Neural cell (in vitro differentiated cells): ENCODE results near the gene CTSO. TPM values are rescaled to one million over a fixed set of nuclear protein-coding genes. Genes with fewer than 3 reads are reported as not detected.

Experiments used
- H2AFZ ChIP-seq: fragments of 200-600, 300-800 bp; sonication (generic), shearing (Covaris generic); 2 replicates; pipeline ENCODE4 v1.6.0; 2014; ENCODE audit warnings: low read depth, mild to moderate bottlenecking, antibody characterized with exemption, low read length, moderate library complexity
- H3F3A ChIP-seq: fragments of 200-600 bp; shearing (Covaris generic); 2 replicates; pipeline ENCODE4 v1.6.1; 2016; ENCODE audit warnings: mild to moderate bottlenecking, moderate library complexity, mixed read lengths, antibody characterized with exemption, low read length; ENCODE audit not compliant: insufficient read depth, poor library complexity, severe bottlenecking
- H3K27ac ChIP-seq: fragments of 200-600, 300-800 bp; sonication (generic), shearing (Covaris generic); 2 replicates; pipeline ENCODE4 v1.5.1; 2014; ENCODE audit warnings: mild to moderate bottlenecking, low read length, moderate library complexity
- H3K27me3 ChIP-seq: fragments of 300-800, 200-600 bp; sonication (generic), shearing (Covaris generic); 2 replicates; pipeline ENCODE4 v1.6.0; 2014; ENCODE audit warnings: mild to moderate bottlenecking, low read depth, low read length, moderate library complexity; ENCODE audit not compliant: insufficient read depth
- H3K36me3 ChIP-seq: fragments of 300-800, 200-600 bp; sonication (generic), shearing (Covaris generic); 2 replicates; pipeline ENCODE4 v1.5.1; 2014; ENCODE audit warnings: mild to moderate bottlenecking, antibody characterized with exemption, low read length, moderate library complexity; ENCODE audit not compliant: insufficient read depth
- H3K4me2 ChIP-seq: fragments of 300-800, 200-600 bp; sonication (generic), shearing (Covaris generic); 2 replicates; pipeline ENCODE4 v1.6.0; 2014; ENCODE audit warnings: mild to moderate bottlenecking, low read length
- H3K4me3 ChIP-seq: fragments of 300-800, 200-600 bp; sonication (generic), shearing (Covaris generic); 2 replicates; pipeline ENCODE4 v1.5.1; 2014; ENCODE audit warnings: mild to moderate bottlenecking, low read length, moderate library complexity
- H3K79me2 ChIP-seq: fragments of 200-600 bp; shearing (Covaris generic); replicated peaks from 2 replicates; pipeline ENCODE4 v1.6.0; 2014; ENCODE audit warnings: mild to moderate bottlenecking, low read length, moderate library complexity; ENCODE audit not compliant: insufficient read depth
- H3K9ac ChIP-seq: fragments of 300-800, 200-600 bp; sonication (generic), shearing (Covaris generic); 2 replicates; pipeline ENCODE4 v1.6.1; 2016; ENCODE audit warnings: mild to moderate bottlenecking, low read length, mixed read lengths
- H3K9me2 ChIP-seq: fragments of 200-600 bp; shearing (Covaris generic); 2 replicates; pipeline ENCODE4 v1.6.1; 2016; ENCODE audit warnings: mild to moderate bottlenecking, low read length, mixed read lengths; ENCODE audit not compliant: insufficient read depth
- H3K9me3 ChIP-seq: fragments of 200-600, 300-800 bp; sonication (generic), shearing (Covaris generic); 2 replicates; pipeline ENCODE4 v1.6.1; 2016; ENCODE audit warnings: mild to moderate bottlenecking, mixed run types, low read length, moderate library complexity, mixed read lengths
- H4K20me1 ChIP-seq: fragments of 200-600 bp; shearing (Covaris generic); 2 replicates; pipeline ENCODE4 v1.6.1; 2016; ENCODE audit warnings: mild to moderate bottlenecking, mixed run types; ENCODE audit not compliant: insufficient read depth
- EP300 ChIP-seq: fragments of 450-650 bp; conservative IDR thresholded peaks from 2 replicates; pipeline ENCODE4 v1.6.1; 2014; ENCODE audit warnings: antibody characterized with exemption, mild to moderate bottlenecking, moderate library complexity; ENCODE audit not compliant: poor library complexity, severe bottlenecking
- EZH2 ChIP-seq: fragments of 200-600, 300-800 bp; shearing (Covaris generic), sonication (generic); IDR thresholded peaks from 2 replicates; pipeline ENCODE4 v1.6.1; 2014; ENCODE audit warnings: antibody characterized with exemption, low read length, borderline replicate concordance, mild to moderate bottlenecking; ENCODE audit not compliant: insufficient read depth, poor library complexity, severe bottlenecking
- POLR2AphosphoS5 ChIP-seq: IDR thresholded peaks from 2 replicates; pipeline ENCODE4 v1.6.1; 2012
- RAD21 ChIP-seq: fragments of 450-650 bp; conservative IDR thresholded peaks from 2 replicates; pipeline ENCODE4 v1.6.1; 2014; ENCODE audit warnings: antibody characterized with exemption, mild to moderate bottlenecking, moderate library complexity
- SMC3 ChIP-seq: fragments of 450-650 bp; conservative IDR thresholded peaks from 2 replicates; pipeline ENCODE4 v1.6.1; 2014; ENCODE audit warnings: antibody characterized with exemption, mild to moderate bottlenecking, moderate library complexity; ENCODE audit not compliant: poor library complexity
- TAF1 ChIP-seq: IDR thresholded peaks from 2 replicates; pipeline ENCODE4 v1.6.1; 2012; ENCODE audit warnings: low read depth
- polyA plus RNA-seq: library from polyadenylated mRNA; depleted of rRNA; stranded (reverse); fragments of >200 nt; gene quantifications from 2 replicates; pipeline ENCODE4 v1.2.3, GENCODE V29; 2014
- TF ChIP-seq, protein P1 (sequence below): fragments of 450-650 bp; IDR thresholded peaks from 2 replicates; pipeline ENCODE4 v1.5.1; 2014; ENCODE audit warnings: antibody characterized with exemption, mild to moderate bottlenecking, moderate library complexity; ENCODE audit not compliant: poor library complexity, severe bottlenecking
- TF ChIP-seq, protein P2 (sequence below): IDR thresholded peaks from 2 replicates; pipeline ENCODE4 v1.6.1; 2012; ENCODE audit warnings: borderline replicate concordance

CTSO gene
- polyA plus RNA-seq, 1 donor from 2014 or later = 0.16 TPM

DNA sequence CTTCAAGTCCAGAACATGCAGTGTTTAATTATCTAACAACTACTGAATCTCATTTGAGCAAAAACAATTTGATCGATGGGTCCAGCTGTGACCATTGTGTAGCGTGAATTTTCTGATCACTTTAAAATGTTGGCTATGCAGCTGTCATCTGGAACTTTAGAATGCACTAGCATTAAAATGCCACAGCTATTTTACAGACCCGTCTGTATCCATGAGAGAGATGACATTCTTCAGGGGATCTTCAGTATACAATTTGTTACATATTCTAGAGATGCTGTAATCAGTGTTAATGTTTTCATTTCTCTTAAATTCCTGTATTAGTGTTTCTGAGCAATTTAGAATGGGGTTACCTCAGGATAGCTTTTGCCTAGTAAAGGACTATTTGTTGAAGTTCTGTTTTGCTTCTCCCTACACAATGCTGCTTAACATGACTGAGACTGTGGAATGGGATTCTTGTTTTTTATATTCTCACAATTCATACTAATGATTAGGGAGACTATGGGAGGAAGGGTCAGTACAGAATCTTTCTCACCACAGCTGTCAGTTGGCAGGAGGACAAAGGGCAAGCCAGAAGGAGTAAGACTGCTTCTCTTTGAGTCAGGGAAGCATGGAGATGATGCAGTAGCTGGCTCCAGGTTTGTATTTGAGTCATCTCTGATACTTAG lies 13.2 kb upstream of the CTSO start:
- Histone ChIP-seq H3K27me3 (no peaks in the 10 kb centered on the region), H3F3A (peaks cover 10% of the 10 kb centered on the region), H2AFZ (no peak overlapping the region), H3K9me3 (no peaks in the 10 kb centered on the region), H3K36me3 (no peaks in the 10 kb centered on the region), H3K9me2 (no peaks in the 10 kb centered on the region), H3K4me3 (no peak overlapping the region), H3K9ac (peak overlapping the region; percentile 15), H3K27ac (peak overlapping the region; percentile 69), H4K20me1 (no peaks in the 10 kb centered on the region), H3K79me2 (no peaks in the 10 kb centered on the region), H3K4me2 (peak overlapping the region; percentile 13)
- TF ChIP-seq EP300 (peak; percentile 45), EZH2 (no peak)

DNA sequence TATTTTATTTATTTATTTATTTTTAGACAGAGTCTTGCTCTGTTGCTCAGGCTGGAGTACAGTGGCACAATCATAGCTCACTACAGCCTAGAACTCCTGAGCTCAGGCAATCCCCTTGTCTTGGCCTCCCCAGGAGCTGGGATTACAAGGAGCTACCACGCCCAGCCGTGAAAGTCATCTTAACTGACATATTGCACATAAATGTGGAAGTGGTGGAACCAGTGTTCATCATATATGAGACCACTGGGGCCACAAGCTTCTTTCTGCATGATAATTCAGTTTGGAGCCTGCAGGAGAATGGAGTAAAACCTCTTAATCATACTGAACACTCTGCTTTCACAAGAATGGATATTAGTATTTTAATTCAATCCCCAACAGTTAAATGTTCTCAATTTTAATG lies 12.5 kb upstream of the CTSO start:
- Histone ChIP-seq H3K79me2 (no peaks in the 10 kb centered on the region), H3K9me3 (no peaks in the 10 kb centered on the region), H3K9me2 (no peaks in the 10 kb centered on the region), H3K9ac (no peak overlapping the region), H3F3A (peaks cover 6% of the 10 kb centered on the region), H3K36me3 (no peaks in the 10 kb centered on the region), H3K4me3 (no peak overlapping the region), H3K27me3 (no peaks in the 10 kb centered on the region), H3K4me2 (no peak overlapping the region), H3K27ac (peak overlapping the region; percentile 69), H4K20me1 (no peaks in the 10 kb centered on the region), H2AFZ (no peak overlapping the region)
- TF ChIP-seq POLR2AphosphoS5 (no peak), TAF1 (no peak), SMC3 (no peak), EP300 (no peak), EZH2 (no peak)
- TF ChIP-seq, protein P1, sequence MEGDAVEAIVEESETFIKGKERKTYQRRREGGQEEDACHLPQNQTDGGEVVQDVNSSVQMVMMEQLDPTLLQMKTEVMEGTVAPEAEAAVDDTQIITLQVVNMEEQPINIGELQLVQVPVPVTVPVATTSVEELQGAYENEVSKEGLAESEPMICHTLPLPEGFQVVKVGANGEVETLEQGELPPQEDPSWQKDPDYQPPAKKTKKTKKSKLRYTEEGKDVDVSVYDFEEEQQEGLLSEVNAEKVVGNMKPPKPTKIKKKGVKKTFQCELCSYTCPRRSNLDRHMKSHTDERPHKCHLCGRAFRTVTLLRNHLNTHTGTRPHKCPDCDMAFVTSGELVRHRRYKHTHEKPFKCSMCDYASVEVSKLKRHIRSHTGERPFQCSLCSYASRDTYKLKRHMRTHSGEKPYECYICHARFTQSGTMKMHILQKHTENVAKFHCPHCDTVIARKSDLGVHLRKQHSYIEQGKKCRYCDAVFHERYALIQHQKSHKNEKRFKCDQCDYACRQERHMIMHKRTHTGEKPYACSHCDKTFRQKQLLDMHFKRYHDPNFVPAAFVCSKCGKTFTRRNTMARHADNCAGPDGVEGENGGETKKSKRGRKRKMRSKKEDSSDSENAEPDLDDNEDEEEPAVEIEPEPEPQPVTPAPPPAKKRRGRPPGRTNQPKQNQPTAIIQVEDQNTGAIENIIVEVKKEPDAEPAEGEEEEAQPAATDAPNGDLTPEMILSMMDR = no peak

DNA sequence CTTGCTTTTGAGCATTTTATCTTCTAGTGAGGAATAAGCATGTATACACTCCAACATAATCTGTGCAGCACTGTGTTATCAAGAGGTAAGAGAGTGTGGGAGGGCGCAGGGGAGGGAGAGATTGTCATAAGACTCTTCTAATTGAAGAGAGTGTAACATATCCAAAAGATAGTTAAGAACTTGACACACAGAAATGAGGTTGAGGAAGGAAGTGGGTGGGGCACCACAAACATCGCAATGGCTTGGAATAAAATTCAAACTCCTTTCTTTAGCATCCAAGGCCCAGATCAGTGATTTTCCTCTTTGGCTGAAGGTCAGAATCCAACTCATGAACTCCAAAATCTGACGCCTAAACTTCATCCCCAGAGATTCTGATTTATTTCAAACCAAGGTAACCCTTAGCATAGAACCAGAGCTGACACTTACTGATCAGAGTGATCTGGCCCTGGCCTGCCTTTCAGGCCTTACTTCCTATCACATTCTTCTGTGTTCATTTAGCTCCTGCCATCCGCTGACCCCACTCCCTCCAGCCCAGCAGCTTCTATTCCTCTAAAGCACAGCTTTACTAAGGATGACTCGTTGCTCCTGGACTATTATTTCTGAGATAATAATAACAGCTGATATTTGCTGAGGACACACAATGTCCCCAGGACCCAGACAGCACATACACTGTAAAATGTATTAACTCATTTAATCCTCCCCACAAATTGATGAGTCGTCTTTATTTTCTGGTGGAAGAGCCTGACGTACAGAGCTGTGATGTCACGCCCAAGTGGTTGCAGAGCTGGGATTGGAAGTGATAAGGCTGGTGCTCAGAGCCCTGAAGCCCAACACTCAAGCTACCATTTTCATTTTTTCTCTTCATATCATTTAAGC lies 10.6 kb upstream of the CTSO start:
- Histone ChIP-seq H3K9me3 (no peaks in the 10 kb centered on the region), H3K4me2 (no peak overlapping the region), H3K36me3 (no peaks in the 10 kb centered on the region), H3K27me3 (no peaks in the 10 kb centered on the region), H4K20me1 (no peaks in the 10 kb centered on the region), H3K79me2 (no peaks in the 10 kb centered on the region), H3K9me2 (no peaks in the 10 kb centered on the region), H3K4me3 (no peak overlapping the region), H3F3A (peaks cover 6% of the 10 kb centered on the region), H2AFZ (no peak overlapping the region), H3K9ac (no peak overlapping the region), H3K27ac (no peak overlapping the region)
- TF ChIP-seq RAD21 (no peak), POLR2AphosphoS5 (no peak), TAF1 (no peak), EP300 (no peak), EZH2 (no peak)
- TF ChIP-seq, protein P2, sequence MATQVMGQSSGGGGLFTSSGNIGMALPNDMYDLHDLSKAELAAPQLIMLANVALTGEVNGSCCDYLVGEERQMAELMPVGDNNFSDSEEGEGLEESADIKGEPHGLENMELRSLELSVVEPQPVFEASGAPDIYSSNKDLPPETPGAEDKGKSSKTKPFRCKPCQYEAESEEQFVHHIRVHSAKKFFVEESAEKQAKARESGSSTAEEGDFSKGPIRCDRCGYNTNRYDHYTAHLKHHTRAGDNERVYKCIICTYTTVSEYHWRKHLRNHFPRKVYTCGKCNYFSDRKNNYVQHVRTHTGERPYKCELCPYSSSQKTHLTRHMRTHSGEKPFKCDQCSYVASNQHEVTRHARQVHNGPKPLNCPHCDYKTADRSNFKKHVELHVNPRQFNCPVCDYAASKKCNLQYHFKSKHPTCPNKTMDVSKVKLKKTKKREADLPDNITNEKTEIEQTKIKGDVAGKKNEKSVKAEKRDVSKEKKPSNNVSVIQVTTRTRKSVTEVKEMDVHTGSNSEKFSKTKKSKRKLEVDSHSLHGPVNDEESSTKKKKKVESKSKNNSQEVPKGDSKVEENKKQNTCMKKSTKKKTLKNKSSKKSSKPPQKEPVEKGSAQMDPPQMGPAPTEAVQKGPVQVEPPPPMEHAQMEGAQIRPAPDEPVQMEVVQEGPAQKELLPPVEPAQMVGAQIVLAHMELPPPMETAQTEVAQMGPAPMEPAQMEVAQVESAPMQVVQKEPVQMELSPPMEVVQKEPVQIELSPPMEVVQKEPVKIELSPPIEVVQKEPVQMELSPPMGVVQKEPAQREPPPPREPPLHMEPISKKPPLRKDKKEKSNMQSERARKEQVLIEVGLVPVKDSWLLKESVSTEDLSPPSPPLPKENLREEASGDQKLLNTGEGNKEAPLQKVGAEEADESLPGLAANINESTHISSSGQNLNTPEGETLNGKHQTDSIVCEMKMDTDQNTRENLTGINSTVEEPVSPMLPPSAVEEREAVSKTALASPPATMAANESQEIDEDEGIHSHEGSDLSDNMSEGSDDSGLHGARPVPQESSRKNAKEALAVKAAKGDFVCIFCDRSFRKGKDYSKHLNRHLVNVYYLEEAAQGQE = no peak
